Chondrocyte (in vitro differentiated cells): ENCODE data around the gene RSU1. TPM values are rescaled to one million over a fixed set of nuclear protein-coding genes. Genes with fewer than 3 reads are reported as not detected.
A peak's percentile ranks its signal among the peaks of the same experiment; 100 is the strongest.

Source experiments
- DNase-seq: peaks from one replicate; pipeline ENCODE4 v3.0.0; 2021; ENCODE audit warnings: mixed read lengths, low spot score
- H3K27ac Mint-ChIP-seq: one replicate; pipeline ENCODE4 v1.8.0; 2021; ENCODE audit warnings: mild to moderate bottlenecking, moderate library complexity, mixed read lengths; ENCODE audit not compliant: unreplicated experiment
- H3K27me3 Mint-ChIP-seq: 2 replicates; pipeline ENCODE4 v1.8.0; 2021; ENCODE audit warnings: low read depth, mixed read lengths
- H3K36me3 Mint-ChIP-seq: 2 replicates; pipeline ENCODE4 v1.8.0; 2021; ENCODE audit warnings: low read depth, mixed read lengths
- H3K4me1 Mint-ChIP-seq: 2 replicates; pipeline ENCODE4 v1.8.0; 2021; ENCODE audit warnings: low read depth, mild to moderate bottlenecking, mixed read lengths
- H3K4me3 Mint-ChIP-seq: one replicate; pipeline ENCODE4 v1.8.0; 2021; ENCODE audit warnings: mild to moderate bottlenecking, moderate library complexity, mixed read lengths; ENCODE audit not compliant: unreplicated experiment
- H3K9me3 Mint-ChIP-seq: 2 replicates; pipeline ENCODE4 v1.8.0; 2021; ENCODE audit warnings: low read depth, mixed read lengths
- CTCF ChIP-seq: fragments of 200-600 bp; sonication (generic); IDR thresholded peaks from 2 replicates; pipeline ENCODE4 v1.5.0; 2021; ENCODE audit warnings: antibody characterized with exemption, mild to moderate bottlenecking, moderate library complexity
- total RNA-seq: library from RNA; stranded (reverse); gene quantifications from 3 replicates; pipeline ENCODE4 v1.2.1, GENCODE V29; 2021

RSU1 gene
- total RNA-seq, 1 donor from 2014 or later, result 165 TPM

GRCh38 chr10:16780338-16780880, 36.8 kb downstream of the RSU1 start:
- Mint-ChIP-seq H3K36me3 (peaks cover 4% of the 10 kb centered on the region), H3K27ac (no peak overlapping the region), H3K27me3 (no peaks in the 10 kb centered on the region), H3K4me1 (peaks cover 9% of the 10 kb centered on the region), H3K4me3 (no peak overlapping the region), H3K9me3 (no peaks in the 10 kb centered on the region)
- TF ChIP-seq CTCF, result no peak
- DNase-seq, result no peak

- H3K4me3 Mint-ChIP-seq, result no peak overlapping the region
- H3K27ac Mint-ChIP-seq, result no peak overlapping the region
- H3K9me3 Mint-ChIP-seq, result no peaks in the 10 kb centered on the region
- peaks cover 9% of the 10 kb centered on the region for H3K4me1 Mint-ChIP-seq
- H3K36me3 Mint-ChIP-seq, result peaks cover 4% of the 10 kb centered on the region
- no peak for DNase-seq
- H3K27me3 Mint-ChIP-seq, result no peaks in the 10 kb centered on the region
- TF ChIP-seq CTCF, result no peak
Observed at GRCh38 chr10:16779384-16779915, 37.8 kb downstream of the RSU1 start.

GRCh38 chr10:16777473-16778370, 39.5 kb downstream of the RSU1 start:
- no peak for DNase-seq
- Mint-ChIP-seq H3K27me3 (no peaks in the 10 kb centered on the region), H3K9me3 (no peaks in the 10 kb centered on the region), H3K27ac (peak overlapping the region; percentile 62), H3K36me3 (peaks cover 4% of the 10 kb centered on the region), H3K4me1 (peaks cover 9% of the 10 kb centered on the region), H3K4me3 (no peak overlapping the region)
- TF ChIP-seq CTCF, result peak; percentile 95

GRCh38 chr10:16776896-16777295, 40.3 kb downstream of the RSU1 start:
- no peak for DNase-seq
- no peak overlapping the region for H3K4me3 Mint-ChIP-seq
- H3K4me1 Mint-ChIP-seq, result peaks cover 9% of the 10 kb centered on the region

More at GRCh38 chr10:16776896-16777295, 40.3 kb downstream of the RSU1 start:
- Mint-ChIP-seq H3K9me3 (no peaks in the 10 kb centered on the region), H3K27me3 (no peaks in the 10 kb centered on the region), H3K36me3 (peaks cover 4% of the 10 kb centered on the region), H3K27ac (peak overlapping the region; percentile 46)
- no peak for TF ChIP-seq CTCF
